NCI-H2107 (cell line): ENCODE results near the gene LEP.
"Not testable (repeated sequence)": the region's sequence is repeated elsewhere in the genome, so short reads cannot be mapped to it uniquely, and the experiment has no call there.

Experiments used
- DNase-seq: peaks from one replicate; lab custom pipeline; 2025; lab: John Stamatoyannopoulos, UW

The LEP gene

DNA sequence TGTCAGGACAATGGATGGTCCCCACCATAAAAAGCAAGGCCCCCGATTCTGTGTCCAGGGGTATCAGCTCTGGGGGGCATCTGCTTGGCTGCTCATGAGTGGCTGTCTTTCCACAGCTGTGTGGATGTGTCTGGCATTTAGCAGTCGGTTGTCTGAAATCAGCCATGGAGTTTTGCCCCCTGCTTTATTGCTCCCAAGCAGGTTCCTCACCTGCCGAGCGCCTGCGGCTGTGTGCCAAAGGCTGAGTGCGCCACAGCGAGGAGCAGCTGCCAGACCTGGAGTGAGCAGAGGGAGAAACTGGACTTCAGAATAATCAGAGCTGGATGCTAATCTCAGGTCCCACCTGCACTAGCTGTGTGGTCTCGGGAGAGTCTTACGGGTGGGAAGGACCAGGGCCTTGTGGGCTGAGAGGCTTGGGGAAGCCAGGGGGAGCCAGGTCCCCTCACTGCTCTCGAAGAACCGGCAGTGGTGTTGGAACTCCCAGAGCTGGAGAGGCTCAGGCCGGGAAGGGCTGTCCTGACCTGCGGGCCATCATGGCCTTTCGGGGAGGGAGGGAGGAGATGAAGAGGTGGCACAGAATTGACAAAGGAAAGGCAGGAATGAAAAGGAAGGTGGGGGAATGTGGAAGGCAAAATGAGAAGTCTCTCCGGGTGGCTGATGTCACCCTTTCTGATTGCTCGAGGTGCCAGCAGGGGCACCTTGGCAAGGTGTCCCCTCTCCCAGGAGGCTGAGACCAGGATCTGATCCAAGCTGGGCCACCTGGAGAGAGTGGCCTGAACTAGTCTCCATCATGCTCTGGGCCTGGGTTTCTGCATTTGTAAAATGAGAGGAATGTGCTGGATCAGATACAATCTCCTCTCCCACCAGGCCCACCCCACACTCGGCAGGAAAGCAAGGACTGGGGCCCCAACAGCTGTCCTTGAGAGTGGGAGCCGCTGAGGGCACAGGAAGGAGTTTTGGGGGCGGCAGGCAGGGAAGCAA, 30.2 kb upstream of the LEP start:
- peak; percentile 36 for DNase-seq

DNA sequence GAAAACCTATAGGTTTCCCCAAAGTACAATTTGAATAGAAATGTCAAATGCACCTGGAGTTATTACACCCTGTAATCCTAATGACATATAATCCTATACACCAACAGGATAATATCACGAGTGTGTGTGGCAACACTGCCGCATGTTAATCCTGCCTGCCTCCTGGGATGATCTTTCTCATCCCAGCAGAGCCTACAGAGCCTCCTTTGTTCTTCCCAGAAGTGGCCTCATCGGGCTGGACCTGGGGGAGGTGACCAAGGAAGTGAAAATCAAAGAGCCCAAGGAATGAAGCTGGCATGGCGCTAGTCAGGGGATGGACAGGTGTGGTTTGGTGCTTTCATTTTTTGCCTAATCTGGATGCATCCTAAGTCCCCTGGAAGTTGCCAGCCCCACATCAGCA, 29.5 kb upstream of the LEP start:
- DNase-seq = no peak

GRCh38 chr7:128214463-128214862, 26.6 kb upstream of the LEP start:
- no peak for DNase-seq

GRCh38 chr7:128215281-128215680, 25.8 kb upstream of the LEP start:
- DNase-seq = no peak

- DNase-seq = no peak
These were observed 25.3 kb upstream of the LEP start for GRCh38 chr7:128215739-128216138.

DNA sequence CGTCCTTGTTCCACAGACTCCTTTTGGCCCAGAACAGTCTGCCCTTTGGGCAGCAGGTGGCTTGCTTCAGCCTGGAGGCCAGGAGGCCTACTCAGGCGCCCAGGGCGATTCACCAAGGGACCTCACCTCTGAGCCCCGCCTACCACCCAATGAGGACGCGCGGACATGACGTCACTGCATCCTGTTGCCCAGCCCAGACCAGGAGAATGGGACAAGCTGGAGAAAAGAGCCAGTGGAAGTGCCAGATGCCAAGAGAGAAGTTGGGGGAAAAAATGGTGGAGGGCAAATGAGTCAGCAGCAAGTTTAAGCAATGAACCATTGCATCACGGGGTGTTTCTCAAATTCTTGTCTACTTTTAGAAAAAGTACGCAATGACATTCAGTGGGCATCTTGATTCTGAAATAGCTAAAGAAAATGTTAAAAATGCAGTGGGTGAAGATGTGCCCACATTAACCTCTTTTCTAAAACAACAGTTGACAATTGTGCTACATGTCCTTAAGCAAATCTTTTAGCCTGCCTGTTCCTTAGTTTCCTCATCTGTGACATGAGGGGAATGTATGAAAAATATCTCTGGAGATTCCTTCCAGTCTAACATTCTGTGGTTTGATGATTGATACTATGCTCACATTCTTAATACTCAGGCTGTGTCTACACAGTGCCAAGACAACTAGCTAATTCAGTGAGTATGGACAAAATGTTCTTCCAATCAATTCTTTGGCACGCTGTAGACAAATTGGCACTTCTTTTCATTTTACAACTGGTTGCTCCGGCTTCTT, 23.9 kb upstream of the LEP start:
- DNase-seq = no peak

DNA sequence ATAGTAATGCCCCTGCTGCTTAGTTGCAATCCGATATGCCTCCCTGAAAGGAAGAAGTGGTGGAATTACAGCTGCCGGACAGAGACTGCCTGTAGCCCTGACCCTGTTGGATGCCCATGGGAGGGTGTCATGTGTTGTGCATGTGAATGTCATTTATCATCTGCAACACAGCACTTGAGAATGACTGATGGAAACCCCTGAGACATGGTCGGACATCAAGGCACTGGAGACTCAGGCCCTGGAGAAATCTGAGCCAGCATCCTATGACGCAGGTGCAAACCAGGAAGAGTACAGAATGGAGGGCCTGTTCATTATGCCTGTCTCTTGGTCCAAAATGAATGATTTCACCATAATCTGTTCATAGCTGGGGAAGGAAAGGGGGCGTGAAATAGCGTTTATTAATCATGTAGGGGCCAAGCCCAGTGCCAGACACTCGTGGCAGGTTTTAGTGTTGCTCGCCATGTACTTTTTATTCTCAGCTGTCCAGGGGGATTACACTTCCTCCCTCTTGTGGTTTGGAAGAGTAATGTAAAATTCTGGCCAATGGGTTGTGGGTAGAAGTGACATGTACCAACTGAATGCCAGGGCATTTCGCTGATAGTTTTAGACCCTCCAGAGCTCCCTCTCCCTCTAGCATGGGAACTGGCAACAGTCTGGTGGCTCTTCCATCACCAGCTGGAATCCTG, 23.0 kb upstream of the LEP start:
- DNase-seq = no peak

DNA sequence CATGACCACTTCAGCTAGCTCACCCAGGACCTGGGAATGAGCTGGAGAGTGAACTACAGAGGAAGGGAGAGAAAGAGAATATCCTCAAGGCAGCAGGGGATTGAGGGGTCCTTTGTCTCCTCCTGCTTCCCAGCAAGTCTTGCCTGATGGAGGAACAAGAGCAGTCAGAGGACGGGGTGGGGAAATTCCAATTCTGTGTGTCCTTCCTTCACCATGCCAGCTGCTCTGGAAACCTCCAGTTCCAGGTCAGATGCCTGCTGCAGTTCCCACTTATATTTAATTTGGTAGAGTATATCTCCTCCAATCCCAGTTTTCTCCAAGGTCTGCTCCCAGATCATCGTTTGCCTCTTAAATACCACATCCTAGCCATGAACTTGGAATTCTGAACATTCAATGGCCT, 21.4 kb upstream of the LEP start:
- no peak for DNase-seq

GRCh38 chr7:128221929-128222403, 19.1 kb upstream of the LEP start:
- no peak for DNase-seq

GRCh38 chr7:128226132-128226980, 14.7 kb upstream of the LEP start:
- DNase-seq = no peak

DNA sequence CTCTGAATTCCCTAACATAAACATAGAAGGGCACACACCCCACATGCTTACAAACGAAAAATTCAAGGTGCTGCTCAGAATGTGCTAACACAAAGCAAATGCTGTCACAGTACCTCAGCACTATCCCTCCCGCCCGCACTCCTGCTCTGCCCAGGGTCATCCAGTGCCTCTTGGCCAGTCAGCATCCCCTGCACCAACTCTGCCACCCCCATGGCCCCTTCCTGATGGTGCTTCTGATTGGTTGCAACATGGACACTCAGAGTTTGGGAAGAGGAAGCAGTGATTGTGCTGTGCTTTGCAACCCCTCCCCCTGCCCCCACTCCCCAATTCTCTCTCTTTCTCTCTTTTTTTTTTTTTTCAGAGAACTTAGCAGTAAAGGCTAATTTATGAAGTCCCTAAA, 13.8 kb upstream of the LEP start:
- no peak for DNase-seq

GRCh38 chr7:128231021-128231420, 10.1 kb upstream of the LEP start:
- no peak for DNase-seq

DNA sequence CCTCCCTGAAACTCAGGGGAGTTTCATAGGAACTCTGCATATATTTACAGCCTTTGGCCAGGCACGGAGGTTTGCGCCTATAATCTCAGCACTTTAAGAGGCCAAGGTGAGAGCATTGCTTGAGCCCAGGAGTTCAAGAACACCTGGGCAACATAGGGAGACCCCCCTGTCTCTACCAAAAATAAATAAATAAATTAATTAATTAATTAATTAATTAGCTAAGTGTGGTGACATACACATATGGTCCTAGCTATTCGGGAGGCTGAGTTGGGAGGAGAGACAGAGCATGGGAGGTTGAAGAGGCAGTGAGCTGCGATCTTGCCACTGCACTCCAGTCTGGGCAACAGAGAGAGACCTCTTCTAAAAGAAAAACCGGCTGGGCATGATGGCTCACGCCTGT, 9.4 kb upstream of the LEP start:
- DNase-seq = no peak

- DNase-seq = no peak
These were observed 7.6 kb upstream of the LEP start for GRCh38 chr7:128233471-128233870.

GRCh38 chr7:128234476-128235026, 6.5 kb upstream of the LEP start:
- no peak for DNase-seq

DNA sequence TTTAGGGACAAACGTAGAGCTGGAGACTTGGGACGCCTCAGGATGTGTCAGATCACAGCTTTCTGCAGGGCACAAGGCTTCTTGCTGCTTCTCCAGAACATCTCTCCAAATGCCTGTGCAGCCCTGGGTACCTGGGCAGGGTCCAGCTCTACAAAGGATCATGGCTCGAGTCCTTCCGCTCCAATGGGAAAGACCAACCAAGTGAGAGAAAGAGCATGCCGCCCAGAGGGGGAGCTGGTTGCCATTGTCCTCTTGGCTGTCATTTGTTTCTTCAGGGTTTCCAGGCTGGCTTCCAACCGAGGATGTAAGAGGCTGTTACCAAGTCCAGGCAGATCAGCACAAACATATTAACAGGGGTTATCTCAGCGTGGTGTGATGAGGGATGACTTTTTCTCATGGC, 5.6 kb upstream of the LEP start:
- DNase-seq = no peak

DNA sequence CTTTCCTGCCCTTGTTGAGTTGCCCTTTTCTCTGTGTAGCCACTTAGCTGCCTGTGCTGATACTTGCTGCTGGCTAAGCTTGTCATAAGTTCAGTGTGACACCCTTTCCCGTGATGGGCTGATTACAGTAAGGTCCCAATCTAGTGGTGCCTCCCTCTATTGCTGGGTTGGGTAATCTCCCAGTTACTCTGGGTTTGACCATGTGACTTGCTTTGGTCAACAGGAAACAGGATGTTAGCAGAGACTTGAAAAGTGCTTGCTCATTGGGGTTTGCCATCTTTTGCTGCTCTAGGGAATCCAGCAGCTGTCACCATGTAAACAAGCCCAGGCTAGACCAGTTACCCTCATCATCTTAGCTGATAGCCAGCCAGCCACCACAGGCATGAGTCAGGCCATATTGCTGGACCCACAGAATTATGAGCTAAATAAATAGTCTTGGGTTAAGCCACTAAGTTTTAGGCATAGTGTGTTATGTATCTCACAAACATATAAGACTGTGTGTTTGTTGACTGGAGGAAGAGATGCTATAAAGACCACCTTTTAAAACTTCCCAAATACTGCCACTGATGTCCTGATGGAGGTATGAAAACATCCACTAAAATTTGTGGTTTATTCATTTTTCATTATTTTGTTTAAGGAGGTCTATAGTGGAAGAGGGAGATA, 4.0 kb upstream of the LEP start:
- DNase-seq = no peak

GRCh38 chr7:128239146-128239545, 1.9 kb upstream of the LEP start:
- DNase-seq = not testable (repeated sequence)

GRCh38 chr7:128242661-128243060, 1.6 kb downstream of the LEP start:
- no peak for DNase-seq

- DNase-seq = no peak
These were observed 2.2 kb downstream of the LEP start for GRCh38 chr7:128243273-128243672.

DNA sequence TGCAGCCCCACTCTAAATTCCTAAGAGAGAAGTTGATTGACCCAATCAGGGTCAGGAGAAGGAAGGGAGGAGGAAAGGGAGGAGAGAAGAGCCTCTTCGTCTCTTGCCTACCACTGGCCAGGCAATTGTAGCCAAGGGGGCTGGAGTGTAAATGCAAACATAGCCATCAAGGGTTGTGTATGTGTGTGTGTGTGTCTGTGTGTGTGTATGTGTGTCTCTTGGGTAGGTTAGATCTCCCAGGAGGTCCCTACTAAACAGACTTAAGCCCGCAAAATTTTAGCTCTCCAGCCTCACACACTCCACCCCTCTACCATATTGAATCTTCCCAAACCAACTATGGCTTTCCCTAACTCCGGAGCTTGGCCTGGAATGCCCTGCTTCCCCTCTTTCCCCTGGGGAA, 3.8 kb downstream of the LEP start:
- no peak for DNase-seq
